GM19463 (cell line): ENCODE measurements around the gene PCNX4.

ENCODE experiments used
- ATAC-seq: cut with Tn5 transposase; IDR thresholded peaks from one replicate; pipeline ENCODE4 v1.9.1; 2021; ENCODE audit warnings: mild to moderate bottlenecking, moderate library complexity; ENCODE audit not compliant: unreplicated experiment

Gene PCNX4

DNA sequence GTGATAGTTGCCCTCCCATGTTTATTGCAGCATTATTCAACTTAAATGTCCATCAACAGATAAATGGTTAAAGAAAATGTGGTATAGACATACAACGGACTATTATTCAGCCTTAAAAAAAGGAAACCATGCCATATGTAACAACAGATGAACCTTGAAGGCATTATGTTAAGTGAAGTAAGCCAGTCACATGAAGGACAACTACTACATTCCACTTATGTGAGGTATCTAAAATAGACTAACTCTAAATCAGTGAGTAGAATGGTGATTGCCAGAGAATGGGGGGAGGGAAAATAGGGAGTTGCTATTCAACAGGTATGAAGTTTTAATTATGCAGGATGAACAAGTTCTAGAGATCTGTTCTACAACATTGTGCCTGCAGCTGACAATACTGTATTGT, 10.1 kb downstream of the PCNX4 start:
- no peak for ATAC-seq

DNA sequence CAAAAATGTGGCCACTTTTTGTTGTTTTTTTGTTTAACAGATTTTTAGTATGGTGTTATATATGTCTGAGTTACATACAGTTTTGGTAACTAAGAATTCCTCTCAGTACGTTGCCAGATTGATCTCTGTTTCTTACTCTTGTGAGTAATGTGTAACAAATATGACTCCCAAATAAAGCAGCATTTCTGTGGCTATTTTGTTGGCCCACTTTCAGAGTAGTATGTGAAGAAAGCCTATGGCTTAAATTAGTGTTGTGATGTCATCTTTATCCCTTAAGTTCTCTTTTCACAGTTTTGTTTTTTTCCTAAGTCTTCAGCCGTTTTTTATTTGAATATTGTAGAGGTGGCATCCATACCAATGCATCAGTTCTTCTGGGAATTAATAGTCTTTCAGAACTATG, 10.7 kb downstream of the PCNX4 start:
- ATAC-seq, result no peak

GRCh38 chr14:60106339-60106738, 14.6 kb downstream of the PCNX4 start:
- no peak for ATAC-seq

DNA sequence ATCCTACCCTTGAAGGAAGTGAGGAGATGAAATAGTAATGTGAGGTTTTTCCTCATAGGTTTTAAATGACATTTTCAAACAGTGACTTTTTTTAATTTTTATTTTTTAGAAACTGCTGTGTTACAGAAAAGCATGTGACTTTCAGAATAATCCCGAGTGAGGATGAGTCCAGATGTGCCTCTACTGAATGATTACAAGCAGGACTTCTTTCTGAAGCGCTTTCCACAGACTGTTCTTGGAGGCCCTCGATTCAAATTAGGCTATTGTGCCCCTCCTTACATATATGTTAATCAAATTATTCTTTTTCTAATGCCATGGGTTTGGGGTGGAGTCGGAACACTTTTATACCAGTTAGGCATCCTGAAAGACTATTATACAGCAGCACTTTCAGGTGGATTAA, 15.8 kb downstream of the PCNX4 start:
- no peak for ATAC-seq

GRCh38 chr14:60111732-60112131, 20.0 kb downstream of the PCNX4 start:
- no peak for ATAC-seq

GRCh38 chr14:60114881-60115280, 23.2 kb downstream of the PCNX4 start:
- no peak for ATAC-seq

DNA sequence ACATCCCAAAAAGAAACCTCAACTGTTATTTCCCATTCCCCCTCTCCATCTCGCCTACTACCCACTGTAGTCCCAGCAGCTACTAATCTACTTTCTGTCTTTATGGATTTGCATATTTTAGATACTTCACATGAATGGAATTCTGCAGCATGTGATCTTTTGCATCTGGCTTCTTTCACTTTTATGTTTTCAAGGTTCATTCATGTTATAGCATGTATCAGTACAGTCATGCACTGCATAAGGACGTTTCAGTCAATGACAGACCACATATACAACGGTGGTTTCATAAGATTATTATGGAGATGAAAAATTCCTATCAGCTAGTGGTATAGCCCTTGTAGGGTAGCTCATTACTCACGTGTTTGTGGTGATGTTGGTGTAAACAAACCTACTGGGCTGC, 24.5 kb downstream of the PCNX4 start:
- no peak for ATAC-seq

DNA sequence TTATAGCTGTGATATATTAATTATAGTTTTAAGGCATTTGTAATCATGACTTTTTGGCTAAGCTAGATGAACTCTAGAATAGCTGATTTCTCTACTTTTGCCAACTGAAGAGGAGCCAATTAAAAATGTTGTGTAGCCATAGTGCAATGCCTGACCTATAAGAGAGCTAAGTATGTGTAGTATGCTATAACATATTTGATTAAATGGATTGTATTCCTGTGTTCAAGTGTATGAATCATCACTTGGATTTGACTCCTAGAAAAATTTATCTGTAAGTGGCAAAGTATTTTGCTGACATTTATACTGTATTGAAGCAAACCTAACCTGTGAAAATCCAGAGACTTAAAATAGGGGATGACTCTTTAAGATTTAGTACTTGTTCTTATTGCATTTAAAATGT, 34.2 kb downstream of the PCNX4 start:
- ATAC-seq, result no peak

- ATAC-seq, result no peak
Measured at GRCh38 chr14:60133487-60133886, 41.8 kb downstream of the PCNX4 start.

GRCh38 chr14:60134702-60135101, 43.0 kb downstream of the PCNX4 start:
- ATAC-seq, result no peak

- peak; percentile 97 for ATAC-seq
Measured at GRCh38 chr14:60151715-60152114, 60.0 kb downstream of the PCNX4 start.

GRCh38 chr14:60153991-60154390, 62.3 kb downstream of the PCNX4 start:
- ATAC-seq, result no peak

GRCh38 chr14:60154671-60155070, 62.9 kb downstream of the PCNX4 start:
- no peak for ATAC-seq

DNA sequence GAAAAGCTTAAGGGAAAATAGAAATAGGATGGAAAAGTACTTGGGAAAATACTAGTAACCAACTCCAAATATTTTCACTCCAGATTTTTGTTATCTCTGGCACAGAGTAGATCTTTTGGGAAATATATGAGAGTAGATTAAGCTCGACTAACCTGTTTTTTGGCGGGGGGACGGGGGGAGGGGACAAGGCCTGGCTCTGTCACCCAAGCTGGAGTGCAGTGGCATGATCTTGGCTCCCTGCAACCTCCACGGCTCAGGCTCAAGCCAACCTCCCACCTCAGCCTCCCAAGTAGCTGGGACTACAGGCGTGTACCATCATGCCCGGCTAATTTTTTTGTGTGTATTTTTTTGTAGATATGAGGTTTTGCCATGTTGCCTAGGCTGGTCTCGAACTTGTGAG, 68.7 kb downstream of the PCNX4 start:
- ATAC-seq, result no peak

- no peak for ATAC-seq
Measured at GRCh38 chr14:60161196-60162107, 69.7 kb downstream of the PCNX4 start.

DNA sequence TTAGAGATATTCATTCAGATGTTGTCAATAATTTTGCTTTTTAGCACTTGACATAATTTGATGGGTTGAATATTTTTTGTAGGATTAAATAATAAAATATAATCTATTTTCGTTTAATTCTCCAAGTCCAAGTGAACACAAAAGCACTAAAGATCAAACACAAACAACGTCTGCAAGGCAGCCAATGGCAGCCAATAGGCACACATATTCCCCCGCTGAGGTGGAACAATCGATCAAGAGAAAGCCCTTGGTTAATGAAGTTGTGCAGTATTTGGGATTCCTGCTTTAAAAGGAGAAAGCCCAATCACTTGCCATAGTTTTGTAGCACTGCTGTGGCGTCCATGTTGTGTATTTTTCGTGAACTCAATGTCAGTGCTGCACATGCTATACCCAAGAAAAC, 72.0 kb downstream of the PCNX4 start:
- no peak for ATAC-seq

DNA sequence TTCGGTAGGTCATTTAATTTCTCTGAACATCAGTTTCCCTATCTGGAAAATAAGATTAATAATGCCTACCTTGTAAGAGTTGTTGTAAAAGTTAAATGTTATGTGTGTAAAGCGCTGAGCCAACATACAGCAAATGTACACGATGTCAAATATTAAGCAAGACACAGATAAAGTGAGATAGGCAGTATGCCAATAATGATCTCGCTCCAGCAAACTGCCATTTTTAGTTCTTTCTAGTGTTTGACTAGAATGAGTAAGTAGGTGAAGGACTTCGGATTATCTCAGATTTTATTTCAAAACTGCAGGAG, 72.6 kb downstream of the PCNX4 start:
- no peak for ATAC-seq

GRCh38 chr14:60164712-60165546, 73.2 kb downstream of the PCNX4 start, which contains the start of gene DHRS7:
Gene DHRS7, minus strand, starts transcription at chr14:60165398. Its CDS starts 89 bp downstream, at chr14:60165309.
- peak; percentile 89 for ATAC-seq

GRCh38 chr14:60165547-60165876, 73.8 kb downstream of the PCNX4 start:
- no peak for ATAC-seq

GRCh38 chr14:60166142-60166541, 74.4 kb downstream of the PCNX4 start:
- ATAC-seq, result no peak

GRCh38 chr14:60169722-60170121, 78.0 kb downstream of the PCNX4 start:
- no peak for ATAC-seq

DNA sequence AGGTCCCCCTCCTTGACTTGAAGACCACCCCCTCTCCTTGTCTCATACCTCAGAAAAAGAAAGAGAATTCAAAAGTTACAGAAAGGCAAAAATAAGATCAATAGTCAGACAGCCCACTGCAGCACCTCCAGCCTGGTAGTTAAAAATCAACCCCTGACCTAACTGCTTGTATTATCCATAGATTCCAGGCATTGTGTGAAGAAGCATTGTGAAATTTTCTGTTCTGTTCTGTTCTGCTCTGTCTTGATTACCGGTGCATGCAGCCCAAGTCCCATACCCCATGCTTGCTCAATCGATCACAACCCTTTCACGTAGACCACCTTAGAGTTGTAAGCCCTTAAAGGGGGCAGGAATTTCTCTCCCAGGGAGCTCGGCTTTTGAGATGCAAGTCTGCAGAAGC, 79.2 kb downstream of the PCNX4 start:
- ATAC-seq, result no peak
